Activated CD4-positive, alpha-beta T cell treated with anti-CD3 and anti-CD28 coated beads for 4 hours (primary cell): ENCODE results near the gene ZBTB7C.

Experiments
- DNase-seq, 2 donors: peaks; one replicate each; pipeline ENCODE4 v3.0.0-alpha.2; 2020

ZBTB7C gene

DNA sequence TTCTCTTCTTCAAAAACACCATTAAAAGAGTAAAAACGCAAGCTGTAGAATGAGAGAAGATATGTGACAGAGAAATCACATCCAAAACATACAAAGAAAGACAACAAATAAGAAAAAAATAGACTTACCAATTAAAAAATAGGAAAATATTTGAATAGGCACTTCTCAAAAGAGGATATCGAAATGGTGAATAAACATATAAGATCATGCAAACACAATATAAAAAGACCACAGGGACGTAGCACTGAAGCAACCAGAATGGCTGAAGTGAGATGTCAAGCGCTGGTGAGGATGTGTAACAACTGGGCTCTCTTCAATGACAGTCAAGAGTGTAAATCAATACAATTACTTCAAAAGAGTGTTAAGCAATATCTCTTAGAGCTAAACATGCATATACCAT lies 202.3 kb downstream of the ZBTB7C start:
- no peak for DNase-seq

- DNase-seq = no peak
Measured at GRCh38 chr18:48203961-48204666, 205.1 kb downstream of the ZBTB7C start.

DNA sequence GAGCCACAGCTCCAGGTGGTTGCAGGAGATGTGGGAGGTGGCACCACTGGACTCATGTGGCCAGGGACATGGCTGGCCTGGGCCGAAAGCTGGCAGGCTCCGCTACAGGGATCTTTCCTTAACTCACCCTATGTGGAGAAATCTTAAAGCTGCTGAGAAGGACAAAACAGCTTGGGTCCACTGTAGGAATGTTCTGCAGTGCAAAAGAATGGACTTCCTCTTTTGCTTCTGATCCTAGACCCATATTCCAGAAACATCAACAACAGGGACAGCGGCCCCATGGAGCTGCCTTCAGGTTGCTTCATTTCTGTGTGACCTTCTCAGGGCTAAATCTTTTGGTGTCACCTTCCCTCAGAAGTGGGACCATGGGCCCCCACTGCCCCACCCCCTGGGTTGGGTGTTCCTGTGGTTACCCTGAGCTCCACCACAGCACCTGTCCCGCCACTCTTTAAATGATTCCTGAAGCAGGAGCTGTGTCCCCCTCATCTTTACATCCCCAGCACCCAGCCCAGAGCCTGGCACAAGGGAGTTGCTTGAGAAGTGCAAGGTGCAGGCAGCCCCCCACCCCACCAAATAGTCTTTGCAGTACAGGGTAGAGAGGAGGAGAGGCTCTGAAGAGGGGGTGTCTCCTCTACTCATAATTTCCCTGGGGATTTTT lies 205.8 kb downstream of the ZBTB7C start:
- no peak for DNase-seq

DNA sequence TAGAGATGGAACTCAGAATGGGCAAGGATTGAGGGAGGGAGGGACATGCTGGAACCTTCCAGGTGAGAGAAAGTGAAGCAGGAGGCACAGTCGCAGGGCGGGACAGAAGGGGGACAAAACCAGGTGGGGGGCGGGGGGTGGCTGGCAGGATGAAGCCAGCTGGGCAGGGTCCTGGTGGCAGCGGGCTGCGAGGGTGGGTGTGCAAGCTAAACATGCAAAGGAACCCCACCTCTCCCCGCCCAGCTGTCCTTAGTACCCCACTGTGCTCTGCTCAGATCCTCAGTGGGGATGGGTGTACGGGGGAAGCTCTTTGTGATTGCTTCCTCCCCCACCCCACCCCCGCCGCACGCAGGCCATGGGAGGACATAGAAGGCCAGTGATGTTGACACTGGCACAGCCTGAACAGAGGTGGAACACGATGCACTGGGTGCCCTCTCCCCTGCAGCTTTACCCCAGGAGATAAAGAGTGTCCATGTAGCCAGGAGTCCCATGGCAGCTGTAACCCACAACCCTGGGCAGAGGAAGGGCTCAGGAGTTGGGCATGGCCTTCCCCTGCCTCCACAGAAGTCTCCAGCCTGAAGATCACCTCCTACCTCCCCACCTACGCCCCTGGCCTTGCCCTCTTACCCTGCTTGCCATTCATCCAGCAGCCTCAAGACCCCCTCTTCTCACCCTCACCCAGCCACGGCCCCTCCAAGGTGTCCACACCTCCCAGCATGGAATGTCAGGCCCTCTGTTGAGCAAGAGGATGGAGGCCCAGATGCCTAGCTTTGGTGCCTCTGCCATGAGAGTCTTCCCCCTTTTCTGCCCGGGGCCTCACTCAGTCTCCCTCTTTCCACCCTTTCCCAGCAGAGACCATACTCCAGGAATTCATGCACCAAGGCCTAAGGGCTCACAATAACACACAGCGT lies 206.6 kb downstream of the ZBTB7C start:
- DNase-seq = no peak

- no peak for DNase-seq
Measured at GRCh38 chr18:48202006-48202348, 207.2 kb downstream of the ZBTB7C start.

GRCh38 chr18:48201337-48202005 lies 207.7 kb downstream of the ZBTB7C start:
- DNase-seq = no peak

GRCh38 chr18:48200631-48201336 lies 208.4 kb downstream of the ZBTB7C start:
- DNase-seq = no peak

- no peak for DNase-seq
Measured at GRCh38 chr18:48199399-48199798, 209.8 kb downstream of the ZBTB7C start.

DNA sequence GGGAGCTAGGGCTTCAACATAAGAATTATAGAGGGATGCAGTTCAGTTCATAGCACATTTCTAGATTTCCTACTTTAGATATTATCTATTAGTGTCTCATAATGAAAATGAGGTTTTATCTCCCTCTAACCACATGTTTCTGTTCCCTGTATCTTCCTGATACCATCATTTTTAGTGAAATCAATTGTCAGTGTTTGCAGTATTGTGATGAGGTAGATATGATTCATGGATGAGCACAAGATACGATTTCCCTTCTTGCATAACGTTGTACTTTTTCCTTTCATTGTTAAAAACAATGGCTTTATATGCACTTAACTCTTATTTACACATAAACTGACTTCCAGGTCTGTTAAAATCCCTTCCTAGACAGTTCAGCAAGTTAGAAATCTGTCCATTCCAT lies 211.4 kb downstream of the ZBTB7C start:
- no peak for DNase-seq

DNA sequence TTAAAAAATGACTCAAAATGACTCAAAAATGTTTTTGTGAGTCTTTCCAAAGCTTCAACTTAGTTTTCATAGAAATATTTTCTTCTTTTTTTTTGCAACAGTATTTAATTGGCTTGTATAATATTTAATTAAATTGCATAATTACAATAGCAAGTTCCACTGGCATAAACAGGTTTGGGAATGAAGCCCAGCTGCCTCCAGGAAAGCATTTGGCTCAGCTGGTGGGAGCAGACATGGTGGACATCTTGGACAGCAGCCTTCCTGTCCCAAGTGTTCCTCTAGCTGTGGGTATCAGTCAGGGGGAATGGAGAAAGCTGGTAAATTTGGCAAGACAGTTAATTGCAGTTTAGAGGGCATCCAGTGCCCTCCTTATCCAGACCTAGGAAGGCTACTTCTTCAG lies 213.4 kb downstream of the ZBTB7C start:
- DNase-seq = no peak

GRCh38 chr18:48194591-48195181 lies 214.5 kb downstream of the ZBTB7C start:
- no peak for DNase-seq

DNA sequence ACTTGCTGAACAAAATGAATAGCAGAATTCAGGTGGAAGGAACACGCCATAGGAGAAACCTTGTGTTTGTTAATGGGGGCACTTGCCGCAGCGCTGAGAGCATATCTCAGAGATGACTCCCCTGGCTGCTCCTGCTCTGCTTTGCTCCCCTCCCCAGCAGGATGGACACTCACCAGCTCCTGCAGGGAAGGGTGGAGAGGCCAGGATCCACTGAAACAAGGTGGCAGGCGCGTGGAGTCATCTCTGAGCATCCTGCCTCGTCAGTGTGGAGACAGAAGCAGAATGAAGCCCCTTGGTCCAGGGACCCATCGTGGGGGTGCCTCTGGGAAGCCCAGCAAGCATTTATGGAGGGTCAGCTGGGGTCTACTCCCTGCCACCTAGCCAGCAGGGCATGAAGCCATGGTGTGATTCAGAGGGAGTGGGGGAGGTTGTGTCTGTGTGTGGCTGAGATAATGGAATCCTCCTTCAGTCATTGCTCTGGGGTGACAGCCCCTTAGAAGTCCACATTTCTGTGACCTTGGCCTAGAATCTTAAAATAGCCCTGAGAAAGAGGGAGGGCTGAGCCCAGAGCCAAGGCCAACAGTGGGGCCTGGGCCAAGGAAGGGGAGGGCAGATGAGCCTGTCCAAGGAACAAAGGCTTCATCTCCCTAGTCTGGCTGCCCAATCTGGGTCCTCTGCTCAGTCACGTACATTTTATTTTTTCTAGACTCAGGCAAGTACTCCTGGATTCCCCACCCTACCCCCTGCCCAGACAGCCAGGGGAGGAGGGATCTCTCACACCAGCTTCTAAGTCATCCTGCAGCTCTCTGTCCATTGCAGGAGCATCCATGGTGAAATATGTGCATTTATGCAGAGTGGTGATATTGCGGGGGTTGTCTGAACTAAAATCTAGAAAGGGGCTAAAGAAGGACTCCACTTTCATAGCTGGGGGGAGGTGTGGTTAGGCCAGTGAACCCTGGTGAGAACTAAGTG lies 215.4 kb downstream of the ZBTB7C start:
- no peak for DNase-seq

DNA sequence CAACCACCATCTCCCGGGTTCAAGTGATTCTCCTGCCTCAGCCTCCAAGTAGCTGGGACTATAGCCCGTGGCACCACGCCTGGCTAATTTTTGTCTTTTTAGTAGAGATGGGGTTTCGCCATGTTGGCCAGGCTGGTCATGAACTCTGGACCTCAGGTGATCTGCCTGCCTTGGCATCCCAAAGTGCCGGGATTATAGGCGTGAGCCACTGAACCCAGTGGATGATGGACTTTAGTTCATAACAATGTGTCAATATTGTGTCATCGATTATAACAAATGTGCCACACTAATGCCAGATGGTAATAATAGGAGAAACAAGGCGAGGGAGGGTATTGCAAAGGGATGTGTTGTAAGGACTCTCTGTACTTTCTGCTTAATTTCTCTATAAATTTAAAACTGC lies 216.6 kb downstream of the ZBTB7C start:
- no peak for DNase-seq

- DNase-seq = no peak
Measured at GRCh38 chr18:48191494-48191893, 217.7 kb downstream of the ZBTB7C start.

- no peak for DNase-seq
Measured at GRCh38 chr18:48190994-48191393, 218.2 kb downstream of the ZBTB7C start.

GRCh38 chr18:48188609-48189008 lies 220.6 kb downstream of the ZBTB7C start:
- DNase-seq = no peak

DNA sequence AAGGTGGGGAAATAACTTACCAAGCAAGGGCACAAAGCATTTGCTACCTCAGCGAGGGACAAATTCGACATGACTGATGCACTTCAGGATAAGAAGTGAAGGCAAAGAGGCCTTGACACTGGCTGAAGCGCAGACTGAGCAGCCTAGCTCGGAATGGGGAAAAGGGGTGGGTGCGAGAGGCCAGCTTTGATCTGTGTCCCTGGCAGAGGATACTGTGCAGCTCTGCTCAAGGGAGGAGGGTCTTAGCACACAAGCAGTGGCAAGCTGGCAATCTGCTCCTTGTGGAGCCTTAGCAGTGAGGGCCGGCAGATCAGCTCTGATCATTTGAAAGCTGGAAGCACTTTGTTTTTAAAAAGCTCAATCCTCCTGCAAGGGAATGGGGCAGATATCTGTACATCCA lies 222.3 kb downstream of the ZBTB7C start:
- no peak for DNase-seq

- no peak for DNase-seq
Measured at GRCh38 chr18:48186131-48186766, 222.9 kb downstream of the ZBTB7C start.

DNA sequence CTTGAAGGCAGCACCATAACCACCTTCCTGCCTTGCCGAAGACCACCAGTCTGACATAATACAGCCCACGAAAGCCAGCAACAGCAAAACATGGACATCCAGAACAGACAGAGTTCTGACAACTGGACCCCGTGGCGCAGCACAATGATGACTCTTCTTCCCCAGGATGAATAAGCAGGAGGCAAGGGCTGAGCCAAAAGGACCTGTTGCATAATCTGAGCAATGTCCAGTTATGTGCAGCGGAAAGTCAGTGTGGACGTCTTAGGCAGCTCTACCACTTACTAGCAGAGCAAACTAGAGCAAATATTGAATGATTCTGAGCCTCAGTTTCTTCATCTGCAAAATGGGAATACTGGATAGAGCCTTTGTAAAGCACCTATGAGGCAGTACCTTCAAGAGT lies 225.1 kb downstream of the ZBTB7C start:
- no peak for DNase-seq

- DNase-seq = no peak
Measured at GRCh38 chr18:48183613-48184012, 225.6 kb downstream of the ZBTB7C start.
